HG03354 (cell line): Measurements from ENCODE around the gene PADI3.
"Not testable (repeated sequence)": the region's sequence is repeated elsewhere in the genome, so short reads cannot be mapped to it uniquely, and the experiment has no call there.

Experiments used
- ATAC-seq: cut with Tn5 transposase; IDR thresholded peaks from one replicate; pipeline ENCODE4 v1.9.1; 2021; ENCODE audit warnings: mild to moderate bottlenecking; ENCODE audit not compliant: unreplicated experiment, poor library complexity, severe bottlenecking

PADI3 gene

GRCh38 chr1:17318262-17318661, 69.4 kb downstream of the PADI3 start:
- ATAC-seq: no peak

DNA sequence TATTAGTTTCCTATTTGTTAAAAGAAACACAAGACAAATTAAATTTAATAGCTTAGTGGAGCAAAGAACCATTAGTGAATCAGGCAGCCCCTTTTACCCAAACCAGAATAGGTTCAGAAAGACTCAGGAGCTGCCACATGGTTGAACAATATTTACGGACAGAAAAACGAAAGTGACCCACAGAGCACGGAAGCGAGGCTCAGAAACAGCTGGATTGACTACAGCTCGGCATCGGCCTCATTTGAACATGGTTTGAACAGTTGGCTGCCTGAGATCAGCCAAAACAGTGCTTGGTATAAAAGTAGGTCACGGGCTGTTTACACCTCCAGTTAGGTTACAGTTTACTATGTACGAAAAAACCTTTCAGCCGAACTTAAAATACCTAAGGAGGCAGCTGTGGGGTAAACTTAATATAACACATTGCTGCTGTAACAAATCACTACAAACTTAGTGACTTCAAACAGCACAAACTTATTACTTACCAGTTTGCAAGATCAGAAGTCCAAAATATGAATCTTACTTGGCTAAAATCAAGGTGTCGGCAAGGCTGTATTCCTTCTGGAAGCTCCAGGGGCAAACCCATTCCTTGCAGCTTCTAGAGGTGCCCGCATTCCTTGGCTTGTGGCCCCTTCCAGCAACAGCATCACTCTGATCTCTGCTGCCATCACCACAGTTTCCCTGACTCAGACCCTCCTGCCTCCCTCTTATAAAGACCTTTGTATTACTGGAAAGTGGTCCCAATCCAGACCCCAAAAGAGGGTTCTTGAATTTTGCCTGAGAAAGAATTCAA, 70.9 kb downstream of the PADI3 start:
- no peak for ATAC-seq

DNA sequence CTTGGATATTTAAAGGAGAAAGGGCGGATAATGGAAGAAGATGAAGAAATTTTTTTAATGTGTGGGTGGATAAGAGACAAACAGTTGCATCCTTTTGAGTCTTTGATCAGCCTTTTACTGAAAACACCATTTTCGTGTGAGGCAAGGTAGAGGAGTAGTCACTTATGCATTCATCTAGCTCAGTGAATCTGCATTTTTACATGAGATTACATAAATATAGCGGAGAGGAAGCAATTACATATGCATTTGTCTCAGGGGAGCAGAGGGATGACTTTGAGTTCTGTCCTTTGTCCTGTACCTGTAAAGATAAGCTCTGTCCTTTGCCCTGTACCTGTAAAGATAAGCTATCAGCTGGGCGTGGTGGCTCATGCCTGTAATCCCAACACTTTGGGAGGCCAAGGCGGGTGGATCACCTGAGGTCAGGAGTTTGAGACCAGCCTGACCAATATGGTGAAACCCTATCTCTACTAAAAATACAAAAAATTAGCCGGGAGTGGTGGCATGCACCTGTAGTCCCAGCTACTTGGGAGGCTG, 73.0 kb downstream of the PADI3 start:
- not testable (repeated sequence) for ATAC-seq

DNA sequence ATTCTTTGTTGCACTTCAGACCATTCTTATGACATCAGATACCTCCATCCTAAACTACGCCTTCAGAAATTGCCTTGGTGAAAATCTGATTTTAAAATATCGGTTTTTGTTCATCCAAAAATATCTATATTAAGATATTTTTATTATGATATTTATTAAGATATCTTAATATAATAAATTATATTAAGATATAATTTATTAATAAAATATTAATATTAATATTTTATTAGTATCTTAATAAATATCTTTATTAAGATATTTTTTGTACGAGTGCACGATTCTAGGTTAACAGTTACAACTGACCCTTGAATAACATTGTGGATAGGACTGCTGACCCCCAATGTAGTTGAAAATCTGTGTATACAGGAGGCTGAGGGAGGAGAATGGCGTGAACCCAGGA, 80.0 kb downstream of the PADI3 start:
- no peak for ATAC-seq

GRCh38 chr1:17329610-17330009, 80.7 kb downstream of the PADI3 start:
- ATAC-seq: no peak

DNA sequence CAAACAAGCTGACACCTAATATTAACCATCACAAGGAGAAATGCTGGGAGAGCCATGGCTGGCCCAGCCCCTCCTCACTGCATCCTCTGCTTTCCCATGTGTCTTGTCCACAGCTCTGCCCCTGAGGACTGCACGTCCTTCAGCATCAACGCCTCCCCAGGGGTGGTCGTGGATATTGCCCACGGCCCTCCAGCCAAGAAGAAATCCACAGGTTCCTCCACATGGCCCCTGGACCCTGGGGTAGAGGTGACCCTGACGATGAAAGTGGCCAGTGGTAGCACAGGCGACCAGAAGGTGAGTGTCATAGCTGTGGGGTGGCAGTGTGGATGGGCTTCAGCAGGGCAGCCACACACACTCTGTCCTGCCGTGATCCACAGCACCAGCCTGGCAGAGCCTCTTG, 82.0 kb downstream of the PADI3 start:
- no peak for ATAC-seq

DNA sequence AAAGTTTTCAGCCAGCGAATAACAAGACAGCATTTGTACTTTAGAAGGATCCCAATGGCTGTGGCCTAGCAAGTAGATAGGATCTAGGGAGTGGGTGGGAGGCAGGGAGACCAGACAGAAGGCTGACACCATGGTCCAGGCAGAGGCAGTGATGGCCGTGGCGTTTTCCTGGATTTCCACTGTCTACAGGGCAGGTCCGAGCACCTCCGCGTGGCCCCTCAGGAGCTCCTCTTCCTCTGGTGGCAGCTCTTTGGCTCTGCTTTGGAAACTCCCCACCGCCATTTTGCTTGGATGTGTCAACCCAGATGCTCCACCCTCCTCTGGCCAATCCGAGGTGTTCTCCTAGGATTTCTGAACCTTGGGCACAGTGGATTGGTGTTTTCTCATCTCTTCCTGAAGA, 84.2 kb downstream of the PADI3 start:
- no peak for ATAC-seq
